Gastroesophageal sphincter (tissue), 3 donors: ENCODE measurements around the gene CCT7.

ENCODE experiments used
- CTCF ChIP-seq, 4 experiments: fragments of 200-600 bp in 2 of 4; fragments of 450-650 bp in 2 of 4; sonication (generic) in 1 of 4; IDR thresholded peaks; one replicate each; pipeline ENCODE4 v1.5.1; 2017 to 2019; ENCODE audit warnings: antibody characterized with exemption in 4 of 4, mild to moderate bottlenecking in 2 of 4, moderate library complexity in 2 of 4
- EP300 ChIP-seq: sonication (generic); formaldehyde crosslinking; IDR thresholded peaks from one replicate; pipeline ENCODE4 v1.6.1; 2017; ENCODE audit warnings: antibody characterized with exemption, mild to moderate bottlenecking
- POLR2A ChIP-seq, 2 donors: fragments of 450-650 bp; IDR thresholded peaks; one replicate each; pipeline ENCODE4 v1.6.1; 2017; ENCODE audit warnings: antibody characterized with exemption in 2 of 2, mild to moderate bottlenecking in 2 of 2, moderate library complexity in 1 of 2

GRCh38 chr2:73295751-73296400, 61.8 kb downstream of the CCT7 start:
- TF ChIP-seq CTCF (IDR thresholded peaks at IDR 0.05) (no peak), EP300 (no peak), POLR2A (IDR thresholded peaks at IDR 0.05) (no peak)
